Lower leg skin (tissue), 3 donors: ENCODE measurements around the gene FKBP6.
"Not testable (repeated sequence)": the region's sequence is repeated elsewhere in the genome, so short reads cannot be mapped to it uniquely, and the experiment has no call there.

Experiments
- POLR2A ChIP-seq, 2 donors: fragments of 450-650 bp; IDR thresholded peaks; one replicate each; pipeline ENCODE4 v1.6.1; 2016 to 2017; ENCODE audit warnings: antibody characterized with exemption in 2 of 2, mild to moderate bottlenecking in 1 of 2, moderate library complexity in 1 of 2
- TF ChIP-seq, protein P1 (sequence below), 3 donors: fragments of 450-650 bp; IDR thresholded peaks; one replicate each; pipeline ENCODE4 v1.5.1; 2016; ENCODE audit warnings: antibody characterized with exemption in 3 of 3, mild to moderate bottlenecking in 3 of 3, moderate library complexity in 2 of 3

DNA sequence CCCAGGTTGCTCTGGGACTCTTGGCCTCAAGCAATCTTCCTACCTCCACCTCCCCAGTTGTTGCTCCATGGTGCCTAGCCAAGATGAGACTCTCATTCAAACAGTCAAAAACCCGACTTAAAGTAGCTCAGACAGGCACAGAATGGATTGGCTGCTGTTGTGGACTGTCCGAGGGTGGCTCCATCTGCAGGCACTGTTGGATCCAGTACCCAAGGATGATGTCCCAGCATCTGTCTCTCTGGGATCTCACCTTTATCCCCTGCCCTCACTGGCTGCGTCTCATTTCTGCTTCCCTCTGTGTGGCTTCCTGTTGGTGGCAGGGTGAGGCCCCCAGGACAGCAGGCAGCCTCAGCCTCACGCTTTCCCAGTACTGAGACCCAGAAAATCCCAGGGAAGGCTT, 48.3 kb downstream of the FKBP6 start:
- TF ChIP-seq, protein P1, sequence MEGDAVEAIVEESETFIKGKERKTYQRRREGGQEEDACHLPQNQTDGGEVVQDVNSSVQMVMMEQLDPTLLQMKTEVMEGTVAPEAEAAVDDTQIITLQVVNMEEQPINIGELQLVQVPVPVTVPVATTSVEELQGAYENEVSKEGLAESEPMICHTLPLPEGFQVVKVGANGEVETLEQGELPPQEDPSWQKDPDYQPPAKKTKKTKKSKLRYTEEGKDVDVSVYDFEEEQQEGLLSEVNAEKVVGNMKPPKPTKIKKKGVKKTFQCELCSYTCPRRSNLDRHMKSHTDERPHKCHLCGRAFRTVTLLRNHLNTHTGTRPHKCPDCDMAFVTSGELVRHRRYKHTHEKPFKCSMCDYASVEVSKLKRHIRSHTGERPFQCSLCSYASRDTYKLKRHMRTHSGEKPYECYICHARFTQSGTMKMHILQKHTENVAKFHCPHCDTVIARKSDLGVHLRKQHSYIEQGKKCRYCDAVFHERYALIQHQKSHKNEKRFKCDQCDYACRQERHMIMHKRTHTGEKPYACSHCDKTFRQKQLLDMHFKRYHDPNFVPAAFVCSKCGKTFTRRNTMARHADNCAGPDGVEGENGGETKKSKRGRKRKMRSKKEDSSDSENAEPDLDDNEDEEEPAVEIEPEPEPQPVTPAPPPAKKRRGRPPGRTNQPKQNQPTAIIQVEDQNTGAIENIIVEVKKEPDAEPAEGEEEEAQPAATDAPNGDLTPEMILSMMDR (IDR thresholded peaks at IDR 0.05) = not testable (repeated sequence)
- TF ChIP-seq POLR2A (IDR thresholded peaks at IDR 0.05) = not testable (repeated sequence)
